Activated T-helper 17 cell treated with anti-CD3 and anti-CD28 coated beads, Interleukin-2, amount 50 U/mL, for 72 hours (primary cell): ENCODE results near the gene NANP. TPM values are rescaled to one million over a fixed set of nuclear protein-coding genes. Genes with fewer than 3 reads are reported as not detected.
A peak's percentile ranks its signal among the peaks of the same experiment; 100 is the strongest.
"Not testable (repeated sequence)": the region's sequence is repeated elsewhere in the genome, so short reads cannot be mapped to it uniquely, and the experiment has no call there.

ENCODE experiments used
- ATAC-seq: fragments of 150-1000 bp; cut with Tn5 transposase; replicated peaks from 2 replicates; pipeline ENCODE4 v1.10.0; 2021; ENCODE audit warnings: mild to moderate bottlenecking, moderate library complexity
- H3K27ac Mint-ChIP-seq: one replicate; pipeline ENCODE4 v1.8.0; 2022; ENCODE audit warnings: mixed read lengths
- H3K27me3 Mint-ChIP-seq: one replicate; pipeline ENCODE4 v1.8.0; 2022; ENCODE audit warnings: mixed read lengths
- H3K36me3 Mint-ChIP-seq: one replicate; pipeline ENCODE4 v1.8.0; 2022; ENCODE audit warnings: low read depth, mild to moderate bottlenecking, mixed read lengths
- H3K4me1 Mint-ChIP-seq: one replicate; pipeline ENCODE4 v1.8.0; 2022; ENCODE audit warnings: mixed read lengths
- H3K4me3 Mint-ChIP-seq: one replicate; pipeline ENCODE4 v1.8.0; 2022; ENCODE audit warnings: mild to moderate bottlenecking, mixed read lengths
- H3K9me3 Mint-ChIP-seq: one replicate; pipeline ENCODE4 v1.8.0; 2022; ENCODE audit warnings: mixed read lengths
- total RNA-seq, 2 donors: library from RNA; stranded (reverse); gene quantifications; one replicate each; pipeline ENCODE4 v1.2.3, GENCODE V29; 2022

NANP gene
- total RNA-seq, 2 donors from 2014 or later = 7.1 to 9.4 TPM

DNA sequence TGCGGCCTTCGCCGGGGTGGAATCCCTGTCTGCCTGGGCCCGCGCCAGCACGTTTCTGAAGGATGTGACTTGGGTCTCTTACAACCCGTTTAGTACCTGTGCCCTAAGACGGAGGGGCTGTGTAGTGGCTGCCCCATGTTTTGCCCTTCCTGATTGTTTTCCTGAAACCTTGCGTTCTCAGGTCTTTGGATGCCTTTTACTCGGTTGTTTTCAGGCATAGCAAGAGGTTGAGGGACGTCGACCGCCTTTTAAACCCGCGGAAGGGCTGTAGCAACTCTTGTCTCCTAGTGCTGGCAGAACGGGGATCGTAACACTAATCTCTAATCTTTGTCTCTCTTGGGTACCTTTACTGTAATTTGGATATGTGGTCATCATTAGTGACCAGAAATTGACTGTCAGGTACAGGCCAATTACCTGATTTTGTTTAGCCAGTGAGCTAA is 706 bp upstream of the NANP start:
- Mint-ChIP-seq H3K36me3 (peaks cover 22% of the 10 kb centered on the region), H3K4me3 (peak overlapping the region; percentile 83), H3K27me3 (no peaks in the 10 kb centered on the region), H3K4me1 (peaks cover 13% of the 10 kb centered on the region), H3K9me3 (peaks cover 5% of the 10 kb centered on the region), H3K27ac (peak overlapping the region; percentile 96)
- ATAC-seq = no peak

DNA sequence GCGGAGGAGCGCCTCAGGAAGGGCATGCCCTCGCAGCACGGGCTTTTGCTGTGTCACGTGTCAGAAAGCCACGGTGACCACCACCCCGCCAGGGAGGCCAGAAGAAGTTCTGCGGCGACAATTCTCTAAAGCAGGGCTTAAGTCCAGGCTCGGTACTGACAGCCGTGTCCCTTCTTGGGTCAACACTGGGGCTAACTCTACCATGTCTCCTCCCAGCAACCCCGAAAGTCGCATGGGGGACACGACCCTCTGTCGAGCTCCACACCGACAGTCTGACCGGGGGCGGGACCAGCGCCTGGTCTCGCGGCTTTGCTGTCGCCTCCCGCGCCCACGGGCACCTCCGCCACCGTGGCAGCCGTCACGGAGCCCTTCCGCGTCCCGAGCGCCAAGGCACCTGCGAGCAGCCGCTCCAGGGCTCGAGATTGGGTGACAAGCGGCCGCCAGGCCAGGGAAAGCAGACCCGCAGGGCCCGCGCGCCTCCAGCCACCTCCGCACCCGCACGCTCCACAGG is 534 bp downstream of the NANP start:
- H3K27ac Mint-ChIP-seq = peak overlapping the region; percentile 96

DNA sequence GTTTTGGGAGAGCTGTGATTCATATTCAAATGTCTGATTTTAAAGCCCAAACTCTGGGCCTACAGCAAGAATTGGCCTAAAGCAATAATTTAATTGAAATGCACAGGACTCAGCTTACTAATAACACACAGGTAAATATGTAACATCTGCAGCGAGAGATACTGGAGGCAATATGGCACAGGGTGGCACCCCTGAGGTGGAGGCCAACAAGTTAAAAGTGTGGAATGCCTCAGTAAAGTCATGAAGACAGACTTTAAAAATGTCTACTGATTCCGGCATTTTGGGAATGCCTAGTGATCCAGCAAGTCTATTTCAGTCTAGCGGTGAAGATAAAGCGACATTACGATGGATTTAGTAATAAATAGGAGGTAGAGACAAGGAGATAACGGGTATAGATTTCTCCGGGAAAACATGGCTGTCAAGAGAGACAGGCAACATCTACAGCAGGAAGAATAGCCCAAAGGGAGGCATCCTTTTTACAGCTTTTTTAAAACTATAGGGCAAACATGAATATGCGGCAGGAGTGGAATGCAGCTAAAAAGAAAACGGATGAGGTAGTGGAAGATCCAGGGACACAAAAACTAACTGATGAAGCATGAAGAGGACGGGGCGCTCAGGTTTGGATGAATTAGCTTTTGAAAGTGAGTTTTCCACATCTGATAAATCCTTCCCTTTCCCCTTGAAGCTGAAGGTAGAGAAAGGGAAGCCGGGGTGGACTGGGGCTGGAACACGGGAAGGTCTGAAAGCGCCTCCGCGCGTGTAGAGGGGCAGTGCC is 1.2 kb downstream of the NANP start:
- no peak for ATAC-seq
- Mint-ChIP-seq H3K27me3 (no peaks in the 10 kb centered on the region), H3K4me1 (peaks cover 13% of the 10 kb centered on the region)

More for the DNA sequence above, 534 bp downstream of the NANP start:
- H3K4me1 Mint-ChIP-seq = peaks cover 13% of the 10 kb centered on the region
- peaks cover 4% of the 10 kb centered on the region for H3K9me3 Mint-ChIP-seq
- no peaks in the 10 kb centered on the region for H3K27me3 Mint-ChIP-seq
- peak; percentile 10 for ATAC-seq
- H3K36me3 Mint-ChIP-seq = peaks cover 22% of the 10 kb centered on the region
- peak overlapping the region; percentile 83 for H3K4me3 Mint-ChIP-seq

DNA sequence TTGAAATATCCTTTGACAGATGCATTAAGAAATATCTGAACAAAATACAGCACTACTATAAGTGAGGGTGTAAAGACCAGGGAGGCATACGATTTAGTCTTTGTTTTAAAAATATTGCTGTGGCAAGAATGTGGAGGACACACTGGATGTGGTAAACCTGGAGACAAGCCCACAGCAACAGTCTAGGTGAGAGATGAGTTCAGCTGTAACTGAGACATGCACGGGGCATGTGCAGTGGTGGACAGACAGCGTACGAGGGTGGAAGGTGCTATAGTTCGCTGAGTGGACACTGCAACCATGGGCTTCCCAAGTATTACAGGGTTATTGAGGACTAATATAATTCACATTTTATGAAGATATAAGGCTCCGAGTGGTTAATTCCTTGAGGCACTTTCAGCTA is 1.8 kb downstream of the NANP start:
- Mint-ChIP-seq H3K27ac (peak overlapping the region; percentile 96), H3K9me3 (no peaks in the 10 kb centered on the region), H3K4me3 (peak overlapping the region; percentile 83), H3K36me3 (peaks cover 23% of the 10 kb centered on the region), H3K4me1 (peaks cover 13% of the 10 kb centered on the region), H3K27me3 (no peaks in the 10 kb centered on the region)
- no peak for ATAC-seq

More for the DNA sequence above, 1.2 kb downstream of the NANP start:
- Mint-ChIP-seq H3K9me3 (no peaks in the 10 kb centered on the region), H3K27ac (peak overlapping the region; percentile 96), H3K36me3 (peaks cover 22% of the 10 kb centered on the region), H3K4me3 (peak overlapping the region; percentile 83)

DNA sequence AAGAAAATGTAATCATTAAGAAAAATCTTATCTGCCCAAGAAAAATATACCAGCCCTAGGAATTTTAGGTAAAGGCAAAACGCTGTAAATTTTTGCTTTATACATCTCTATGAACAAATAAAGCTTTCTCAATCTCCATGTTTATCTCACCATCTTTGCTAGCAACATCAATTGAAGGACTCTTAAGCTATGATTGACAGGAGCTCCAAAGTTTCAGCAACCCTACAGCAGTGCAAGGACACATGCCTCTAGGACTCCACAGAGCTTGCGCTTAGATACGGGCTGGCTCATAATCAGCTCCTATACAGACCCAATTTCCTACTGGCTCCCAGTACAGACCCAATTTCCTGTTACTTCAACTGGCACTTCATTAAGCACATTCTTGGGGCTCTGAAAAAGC is 4.3 kb downstream of the NANP start:
- Mint-ChIP-seq H3K4me1 (peaks cover 13% of the 10 kb centered on the region), H3K4me3 (no peak overlapping the region), H3K27me3 (no peaks in the 10 kb centered on the region), H3K36me3 (peaks cover 47% of the 10 kb centered on the region), H3K27ac (no peak overlapping the region), H3K9me3 (no peaks in the 10 kb centered on the region)
- no peak for ATAC-seq

DNA sequence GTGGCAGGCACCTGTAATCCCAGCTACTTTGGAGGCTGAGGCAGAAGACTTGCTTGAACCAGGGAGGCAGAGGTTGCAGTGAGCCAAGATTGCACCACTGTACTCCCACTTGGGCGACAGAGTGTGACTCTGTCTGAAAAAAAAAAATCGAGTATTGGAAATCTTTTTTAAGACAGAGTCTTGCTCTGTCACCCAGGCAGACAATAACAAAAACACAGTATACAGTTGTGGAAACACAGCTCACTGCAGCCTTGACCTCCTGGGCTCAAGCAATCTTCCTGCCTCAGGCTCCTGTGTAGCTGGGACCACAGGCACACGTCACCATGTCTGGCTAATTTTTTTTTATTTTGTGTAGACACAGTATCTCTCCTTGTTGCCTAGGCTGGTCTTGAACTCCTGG is 15.0 kb downstream of the NANP start:
- H3K27me3 Mint-ChIP-seq = no peaks in the 10 kb centered on the region
- H3K36me3 Mint-ChIP-seq = peaks cover 9% of the 10 kb centered on the region
- H3K9me3 Mint-ChIP-seq = no peaks in the 10 kb centered on the region
- H3K4me3 Mint-ChIP-seq = no peak overlapping the region
- ATAC-seq = no peak
- no peak overlapping the region for H3K27ac Mint-ChIP-seq
- H3K4me1 Mint-ChIP-seq = no peaks in the 10 kb centered on the region

DNA sequence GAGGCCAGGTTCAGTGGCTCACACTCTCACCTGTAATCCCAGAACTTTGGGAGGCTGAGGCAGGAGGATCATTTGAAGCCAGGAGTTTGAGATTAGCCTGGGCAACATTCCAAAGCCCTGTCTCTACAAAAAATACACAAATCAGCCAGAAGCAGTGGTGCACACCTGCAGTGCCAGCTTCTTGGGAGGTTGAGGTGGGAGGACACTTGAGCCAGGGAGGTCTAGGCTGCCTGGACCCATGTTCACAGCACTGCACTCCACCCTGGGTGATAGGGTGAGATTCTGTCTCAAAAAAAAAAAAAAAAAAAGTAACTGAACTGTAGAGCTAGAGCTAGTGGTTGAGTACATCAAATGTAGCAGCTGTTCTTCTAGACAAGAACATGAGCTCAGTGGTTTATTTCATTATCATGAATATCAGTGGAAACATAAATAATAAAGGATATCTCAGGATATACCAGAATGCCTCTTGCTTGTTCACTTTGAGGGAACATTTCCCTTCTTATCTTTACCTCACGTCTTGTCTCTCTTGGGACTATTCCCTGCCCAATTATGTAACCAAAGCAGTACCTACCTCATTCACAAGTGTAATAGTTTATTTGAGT is 17.6 kb downstream of the NANP start:
- ATAC-seq = no peak
- Mint-ChIP-seq H3K27ac (no peak overlapping the region), H3K4me1 (peaks cover 7% of the 10 kb centered on the region), H3K9me3 (no peaks in the 10 kb centered on the region), H3K4me3 (no peak overlapping the region), H3K36me3 (no peaks in the 10 kb centered on the region), H3K27me3 (peaks cover 2% of the 10 kb centered on the region)

DNA sequence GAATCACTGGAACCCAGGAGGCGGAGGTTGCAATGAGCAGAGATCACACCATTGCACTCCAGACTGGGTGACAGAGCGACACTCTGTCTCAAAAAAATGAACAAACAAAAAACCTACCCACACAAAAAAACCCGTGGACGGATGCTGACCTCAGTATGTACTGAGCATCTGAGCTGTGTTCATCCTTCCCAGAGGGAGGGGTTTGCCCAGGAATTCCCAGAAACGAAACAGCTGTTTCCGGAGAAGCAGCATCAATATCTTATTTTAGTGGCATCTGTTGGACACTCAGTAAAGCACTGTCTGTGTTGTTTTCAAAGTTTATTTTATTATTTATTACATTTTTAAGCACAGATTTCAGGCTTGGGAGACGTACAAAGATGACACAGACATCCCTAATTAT is 18.7 kb downstream of the NANP start:
- Mint-ChIP-seq H3K36me3 (no peaks in the 10 kb centered on the region), H3K4me3 (no peak overlapping the region)

DNA sequence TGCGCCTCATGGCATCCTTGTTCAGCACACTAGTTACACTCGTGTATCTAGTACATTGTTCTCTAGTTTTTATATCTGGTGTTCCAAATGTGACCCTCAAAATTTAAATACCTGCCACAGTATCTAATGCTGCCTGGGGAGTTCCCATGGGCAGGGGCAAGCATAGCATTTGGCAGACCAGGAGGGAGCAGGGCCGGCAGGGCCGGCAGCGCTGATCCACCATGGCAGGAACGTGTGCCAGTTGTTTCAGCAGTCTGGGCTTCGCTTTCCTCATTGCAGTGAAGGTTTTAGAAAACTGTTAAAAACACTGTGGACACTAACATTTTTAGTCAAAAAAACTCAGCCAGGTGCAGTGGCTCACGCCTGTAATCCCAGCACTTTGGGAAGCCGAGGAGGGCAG is 19.2 kb downstream of the NANP start:
- Mint-ChIP-seq H3K27ac (no peak overlapping the region), H3K4me1 (peaks cover 7% of the 10 kb centered on the region), H3K36me3 (no peaks in the 10 kb centered on the region), H3K27me3 (peaks cover 4% of the 10 kb centered on the region), H3K4me3 (no peak overlapping the region), H3K9me3 (no peaks in the 10 kb centered on the region)
- ATAC-seq = no peak

More for the DNA sequence above, 18.7 kb downstream of the NANP start:
- Mint-ChIP-seq H3K9me3 (no peaks in the 10 kb centered on the region), H3K27ac (no peak overlapping the region), H3K4me1 (peaks cover 7% of the 10 kb centered on the region), H3K27me3 (peaks cover 4% of the 10 kb centered on the region)
- ATAC-seq = no peak

DNA sequence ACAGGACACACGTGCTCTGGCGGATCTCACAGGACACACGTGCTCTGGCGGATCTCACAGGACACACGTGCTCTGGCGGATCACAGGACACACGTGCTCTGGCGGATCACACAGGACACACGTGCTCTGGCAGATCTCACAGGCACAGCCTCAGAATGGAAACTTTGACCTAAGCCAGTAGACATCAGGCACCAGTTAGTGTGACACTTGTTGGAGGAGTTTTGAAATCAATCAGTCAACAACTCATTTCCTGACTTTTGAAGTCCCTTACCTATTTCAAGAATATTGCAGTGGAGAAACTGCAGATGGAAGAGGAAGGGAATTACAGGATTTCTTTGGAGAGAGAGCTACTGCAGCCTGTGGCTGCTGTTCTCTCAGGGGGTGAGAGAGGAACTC is 20.9 kb downstream of the NANP start:
- H3K4me1 Mint-ChIP-seq, H3K9me3 Mint-ChIP-seq, H3K27me3 Mint-ChIP-seq, H3K36me3 Mint-ChIP-seq, H3K4me3 Mint-ChIP-seq: not testable (repeated sequence)
- H3K27ac Mint-ChIP-seq = peak overlapping the region; percentile 74
- ATAC-seq = peak; percentile 86

DNA sequence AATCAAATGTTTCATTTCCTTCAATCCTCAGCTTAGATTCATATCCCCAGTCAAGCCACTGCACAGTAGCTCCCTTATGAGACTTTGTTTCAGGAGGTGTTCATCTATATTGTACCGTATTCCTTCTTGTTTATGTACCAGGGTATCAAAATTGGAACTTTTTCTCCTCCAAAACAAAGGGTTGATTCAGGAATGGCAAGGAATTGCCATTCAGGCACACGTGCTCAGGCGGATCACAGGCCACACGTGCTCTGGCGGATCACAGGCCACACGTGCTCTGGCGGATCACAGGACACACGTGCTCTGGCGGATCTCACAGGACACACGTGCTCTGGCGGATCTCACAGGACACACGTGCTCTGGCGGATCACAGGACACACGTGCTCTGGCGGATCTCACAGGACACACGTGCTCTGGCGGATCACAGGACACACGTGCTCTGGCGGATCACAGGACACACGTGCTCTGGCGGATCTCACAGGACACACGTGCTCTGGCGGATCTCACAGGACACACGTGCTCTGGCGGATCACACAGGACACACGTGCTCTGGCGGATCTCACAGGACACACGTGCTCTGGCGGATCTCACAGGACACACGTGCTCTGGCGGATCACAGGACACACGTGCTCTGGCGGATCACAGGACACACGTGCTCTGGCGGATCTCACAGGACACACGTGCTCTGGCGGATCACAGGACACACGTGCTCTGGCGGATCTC is 21.5 kb downstream of the NANP start:
- not testable (repeated sequence) for H3K4me1 Mint-ChIP-seq, H3K27ac Mint-ChIP-seq, H3K9me3 Mint-ChIP-seq, H3K4me3 Mint-ChIP-seq, H3K36me3 Mint-ChIP-seq, ATAC-seq, H3K27me3 Mint-ChIP-seq

DNA sequence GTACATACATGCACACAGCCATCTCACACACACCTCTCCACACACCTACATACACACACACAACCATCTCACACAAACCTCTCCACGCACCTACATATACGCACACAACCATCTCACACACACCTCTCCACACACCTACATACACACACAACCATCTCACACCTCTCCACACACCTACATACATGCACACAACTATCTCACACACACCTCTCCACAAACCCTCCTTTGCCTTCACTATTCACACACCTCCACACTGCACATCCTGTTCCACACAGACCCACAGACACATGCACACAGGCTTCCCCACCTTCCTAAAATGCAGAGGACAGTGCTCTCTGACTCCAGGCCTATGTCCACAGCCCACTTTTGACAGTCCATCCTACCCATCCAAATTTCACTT is 22.2 kb downstream of the NANP start:
- H3K27ac Mint-ChIP-seq = no peak overlapping the region
- no peaks in the 10 kb centered on the region for H3K9me3 Mint-ChIP-seq
- H3K4me3 Mint-ChIP-seq = no peak overlapping the region
- H3K27me3 Mint-ChIP-seq = peaks cover 6% of the 10 kb centered on the region
- no peaks in the 10 kb centered on the region for H3K36me3 Mint-ChIP-seq
- ATAC-seq = no peak
- peaks cover 7% of the 10 kb centered on the region for H3K4me1 Mint-ChIP-seq

DNA sequence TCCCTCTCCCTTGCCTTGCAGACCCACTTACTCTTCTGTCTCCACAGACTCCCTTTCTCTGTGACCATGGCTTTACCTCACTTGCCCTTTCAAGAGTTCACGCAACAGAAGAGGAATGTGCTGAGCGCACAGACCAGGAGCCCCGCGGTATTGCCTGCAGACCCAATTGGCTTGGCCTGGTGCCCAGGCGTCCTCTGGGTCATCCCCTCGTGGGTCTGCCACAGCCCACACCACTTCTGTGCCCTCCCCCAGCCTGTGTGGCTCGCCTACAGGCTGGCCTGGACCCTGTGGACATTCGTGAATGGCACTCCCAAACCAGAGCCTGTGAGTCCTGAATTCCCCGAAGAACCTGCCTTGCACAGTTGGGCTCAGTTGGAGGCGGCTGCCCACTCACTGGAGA is 23.2 kb downstream of the NANP start:
- no peak overlapping the region for H3K4me3 Mint-ChIP-seq
- no peak for ATAC-seq
- H3K36me3 Mint-ChIP-seq = no peaks in the 10 kb centered on the region
- H3K27ac Mint-ChIP-seq = no peak overlapping the region
- H3K9me3 Mint-ChIP-seq = no peaks in the 10 kb centered on the region
- H3K4me1 Mint-ChIP-seq = peaks cover 7% of the 10 kb centered on the region
- H3K27me3 Mint-ChIP-seq = peaks cover 9% of the 10 kb centered on the region

DNA sequence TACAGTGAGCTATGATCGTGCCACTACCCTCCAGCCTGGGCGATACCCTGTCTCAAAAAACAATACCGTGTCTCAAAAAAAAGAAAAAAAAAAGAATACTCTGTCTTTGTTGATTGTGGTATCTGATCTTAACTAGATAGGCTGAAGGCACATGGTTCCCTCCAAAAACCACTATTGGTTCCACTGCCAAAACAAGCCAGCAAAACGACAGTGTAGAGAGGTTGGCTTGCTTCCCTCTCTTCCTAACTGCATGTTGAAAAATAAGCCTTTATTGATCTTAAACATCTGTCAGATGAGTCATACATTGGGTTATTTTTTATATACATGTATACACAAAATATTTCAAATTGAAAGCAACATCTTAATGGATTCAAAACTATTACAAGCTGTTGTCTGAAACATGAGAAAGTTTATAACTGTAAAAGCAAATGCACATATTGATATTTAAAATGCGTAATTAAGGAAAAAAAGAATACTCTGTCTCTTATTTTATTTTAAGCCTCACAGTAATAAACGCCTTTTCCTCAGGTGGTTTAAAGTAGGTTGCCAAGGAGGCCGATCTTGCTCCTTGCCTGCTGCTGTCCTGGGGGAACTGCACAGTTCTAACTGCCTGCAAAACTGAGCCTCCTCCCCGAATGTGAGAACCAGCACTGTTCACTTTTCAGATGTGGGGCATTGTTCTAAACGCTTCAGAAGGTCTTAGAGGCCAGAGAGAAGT is 31.5 kb downstream of the NANP start:
- no peak overlapping the region for H3K4me3 Mint-ChIP-seq
- no peaks in the 10 kb centered on the region for H3K36me3 Mint-ChIP-seq
- ATAC-seq = no peak
- H3K4me1 Mint-ChIP-seq = peaks cover 2% of the 10 kb centered on the region
- H3K27ac Mint-ChIP-seq = no peak overlapping the region
- no peaks in the 10 kb centered on the region for H3K9me3 Mint-ChIP-seq
- peaks cover 5% of the 10 kb centered on the region for H3K27me3 Mint-ChIP-seq
